WTC11 (cell line): ENCODE measurements around the gene RIMBP2. TPM values are rescaled to one million over a fixed set of nuclear protein-coding genes. Genes with fewer than 3 reads are reported as not detected.

ENCODE experiments used
- ATAC-seq: fragments of 200-7000 bp; cut with Tn5 transposase; 2 replicates; pipeline ENCODE4 v1.10.0; 2021; ENCODE audit warnings: mild to moderate bottlenecking, moderate library complexity
- CTCF ChIA-PET: fragments of 300-600 bp; sonication (Branson Sonifier 250); formaldehyde crosslinking; loops from one replicate; lab custom pipeline; 2021; ENCODE audit warnings: antibody characterized with exemption; lab: Charles Lee
- POLR2A ChIA-PET: fragments of 350-600 bp; sonication (Branson Sonifier 250); formaldehyde crosslinking; loops from one replicate; lab custom pipeline; 2021; ENCODE audit warnings: antibody characterized with exemption; lab: Charles Lee
- DNase-seq: peaks from one replicate; pipeline ENCODE4 v3.0.0; 2021; ENCODE audit warnings: low spot score
- H3K27ac Mint-ChIP-seq: 2 replicates; pipeline ENCODE4 v1.8.0; 2021; ENCODE audit warnings: mixed read lengths
- H3K27me3 Mint-ChIP-seq: 2 replicates; pipeline ENCODE4 v1.8.0; 2021; ENCODE audit warnings: low read depth, mild to moderate bottlenecking, moderate library complexity, mixed read lengths
- H3K36me3 Mint-ChIP-seq: 2 replicates; pipeline ENCODE4 v1.8.0; 2021; ENCODE audit warnings: mixed read lengths
- H3K4me1 Mint-ChIP-seq: 2 replicates; pipeline ENCODE4 v1.8.0; 2022; ENCODE audit warnings: mixed read lengths
- H3K4me3 Mint-ChIP-seq: 2 replicates; pipeline ENCODE4 v1.8.0; 2021; ENCODE audit warnings: mild to moderate bottlenecking, moderate library complexity, mixed read lengths
- H3K9me3 Mint-ChIP-seq: 2 replicates; pipeline ENCODE4 v1.8.0; 2021; ENCODE audit warnings: mixed read lengths
- ARID4B ChIP-seq: sonication (generic); formaldehyde crosslinking; IDR thresholded peaks from 2 replicates; pipeline ENCODE4 v1.8.0; 2023; ENCODE audit warnings: missing genetic modification reagents, mild to moderate bottlenecking, borderline replicate concordance
- CREM ChIP-seq: sonication (generic); formaldehyde crosslinking; IDR thresholded peaks from 2 replicates; pipeline ENCODE4 v1.8.1; 2022; ENCODE audit warnings: mild to moderate bottlenecking, missing genetic modification reagents, moderate library complexity
- E2F1 ChIP-seq: sonication (generic); formaldehyde crosslinking; IDR thresholded peaks from 2 replicates; pipeline ENCODE4 v1.8.0; 2022; ENCODE audit warnings: mild to moderate bottlenecking, missing genetic modification reagents
- EMX1 ChIP-seq: fragments of 250-450 bp; sonication (Bioruptor Pico); IDR thresholded peaks from 2 replicates; pipeline ENCODE4 v1.8.0; 2021; ENCODE audit warnings: mild to moderate bottlenecking
- GABPB1 ChIP-seq: sonication (generic); formaldehyde crosslinking; IDR thresholded peaks from 2 replicates; pipeline ENCODE4 v1.8.1; 2023; ENCODE audit warnings: mild to moderate bottlenecking, missing genetic modification reagents
- JAZF1 ChIP-seq: fragments of 250-450 bp; sonication (Bioruptor Pico); IDR thresholded peaks from 2 replicates; pipeline ENCODE4 v1.9.0; 2021; ENCODE audit warnings: moderate library complexity, mild to moderate bottlenecking, inconsistent platforms
- MXD4 ChIP-seq: fragments of 250-450 bp; sonication (Bioruptor Pico); IDR thresholded peaks from 2 replicates; pipeline ENCODE4 v1.8.0; 2021; ENCODE audit warnings: mild to moderate bottlenecking, moderate library complexity, borderline replicate concordance
- NFYB ChIP-seq: sonication (generic); formaldehyde crosslinking; conservative IDR thresholded peaks from 2 replicates; pipeline ENCODE4 v1.8.0; 2022; ENCODE audit warnings: low read depth, missing genetic modification reagents
- NR1H2 ChIP-seq: sonication (generic); formaldehyde crosslinking; IDR thresholded peaks from 2 replicates; pipeline ENCODE4 v1.9.0; 2021; ENCODE audit warnings: mild to moderate bottlenecking, moderate library complexity, missing genetic modification reagents
- NR3C1 ChIP-seq: sonication (generic); formaldehyde crosslinking; conservative IDR thresholded peaks from 2 replicates; pipeline ENCODE4 v1.8.1; 2023; ENCODE audit warnings: low read depth, mild to moderate bottlenecking, missing genetic modification reagents
- ZNF138 ChIP-seq: sonication (generic); formaldehyde crosslinking; conservative IDR thresholded peaks from 2 replicates; pipeline ENCODE4 v1.8.1; 2022; ENCODE audit warnings: mild to moderate bottlenecking, moderate library complexity, missing genetic modification reagents
- ZSCAN18 ChIP-seq: fragments of 250-450 bp; sonication (Bioruptor Pico); IDR thresholded peaks from 2 replicates; pipeline ENCODE4 v2.1.2; 2022; ENCODE audit warnings: mild to moderate bottlenecking, moderate library complexity
- total RNA-seq: library from RNA; stranded (reverse); gene quantifications from 3 replicates; pipeline ENCODE4 v1.2.3, GENCODE V29; 2021

Gene RIMBP2
- total RNA-seq, 1 experiment from 2014 or later, result 2.6 TPM

- TF ChIP-seq ARID4B (CRISPR knock-in tag) (no peak), NFYB (no peak), GABPB1 (CRISPR knock-in tag) (no peak)
- ATAC-seq (no peak), DNase-seq (no peak)
- ChIA-PET POLR2A (no interaction called here), CTCF (no interaction called here)
- no peak overlapping the region for H3K27ac Mint-ChIP-seq
- peaks cover 4% of the 10 kb centered on the region for H3K36me3 Mint-ChIP-seq
- H3K27me3 Mint-ChIP-seq, result peaks cover 2% of the 10 kb centered on the region; the same call in 1 of the 2 replicates
- peaks cover 18% of the 10 kb centered on the region for H3K9me3 Mint-ChIP-seq
- no peak overlapping the region for H3K4me3 Mint-ChIP-seq
- H3K4me1 Mint-ChIP-seq, result 0 out of 2 replicates have a peak, but pooled peaks cover 3% of the 10 kb centered on the region
Observed at GRCh38 chr12:130592641-130593040, 123.5 kb downstream of the RIMBP2 start.

GRCh38 chr12:130591736-130592135, 124.4 kb downstream of the RIMBP2 start:
- Mint-ChIP-seq H3K4me3 (no peak overlapping the region), H3K9me3 (peaks cover 12% of the 10 kb centered on the region), H3K36me3 (no peaks in the 10 kb centered on the region), H3K4me1 (0 out of 2 replicates have a peak, but pooled peaks cover 3% of the 10 kb centered on the region), H3K27ac (no peak overlapping the region), H3K27me3 (peaks cover 2% of the 10 kb centered on the region; the same call in 1 of the 2 replicates)
- ATAC-seq, result no peak
- TF ChIP-seq ZSCAN18 (CRISPR knock-in tag) (no peak), EMX1 (no peak), NFYB (no peak), JAZF1 (CRISPR knock-in tag) (no peak), E2F1 (CRISPR knock-in tag) (no peak), CREM (CRISPR knock-in tag) (no peak), ZNF138 (CRISPR knock-in tag) (no peak), NR3C1 (CRISPR knock-in tag) (no peak)
- CTCF ChIA-PET, result no interaction called here
- no peak for DNase-seq
- POLR2A ChIA-PET, result no interaction called here

GRCh38 chr12:130590685-130591084, 125.4 kb downstream of the RIMBP2 start:
- TF ChIP-seq MXD4 (CRISPR knock-in tag) (no peak), NR1H2 (CRISPR knock-in tag) (no peak)
- Mint-ChIP-seq H3K27me3 (peaks cover 2% of the 10 kb centered on the region; the same call in 1 of the 2 replicates), H3K27ac (no peak overlapping the region), H3K36me3 (0 out of 2 replicates have a peak, but pooled peaks cover 3% of the 10 kb centered on the region), H3K4me3 (no peak overlapping the region), H3K4me1 (0 out of 2 replicates have a peak, but pooled peaks cover 3% of the 10 kb centered on the region), H3K9me3 (peaks cover 13% of the 10 kb centered on the region)
- DNase-seq (no peak), ATAC-seq (no peak)
- CTCF ChIA-PET, result interaction anchor here (0.7 kb wide), 1 partner anchor 157 kb away, joined by 3 read pairs; no protein-coding TSS in a partner anchor
- POLR2A ChIA-PET, result no interaction called here
